NCI-H526 treated with DMSO at 0.1 percent for 48 hours (cell line): ENCODE data around the gene BABAM2.

Experiments used
- DNase-seq: peaks from one replicate; lab custom pipeline; 2025; lab: John Stamatoyannopoulos, UW

BABAM2 gene

GRCh38 chr2:28163028-28163427 is 272.5 kb downstream of the BABAM2 start:
- DNase-seq = no peak

- DNase-seq = no peak
Measured at GRCh38 chr2:28163627-28164279, 273.2 kb downstream of the BABAM2 start.

- DNase-seq = no peak
Measured at GRCh38 chr2:28164280-28164801, 273.8 kb downstream of the BABAM2 start.

GRCh38 chr2:28165087-28165635 is 274.6 kb downstream of the BABAM2 start:
- no peak for DNase-seq

- no peak for DNase-seq
Measured at GRCh38 chr2:28166956-28167355, 276.4 kb downstream of the BABAM2 start.

GRCh38 chr2:28168376-28168775 is 277.8 kb downstream of the BABAM2 start:
- no peak for DNase-seq

- DNase-seq = no peak
Measured at GRCh38 chr2:28169492-28169891, 279.0 kb downstream of the BABAM2 start.

GRCh38 chr2:28172114-28172898 is 281.8 kb downstream of the BABAM2 start:
- DNase-seq = no peak

- DNase-seq = no peak
Measured at GRCh38 chr2:28173377-28173776, 282.8 kb downstream of the BABAM2 start.

GRCh38 chr2:28174211-28174610 is 283.7 kb downstream of the BABAM2 start:
- no peak for DNase-seq

GRCh38 chr2:28175028-28175427 is 284.5 kb downstream of the BABAM2 start:
- DNase-seq = no peak

- DNase-seq = no peak
Measured at GRCh38 chr2:28178946-28179345, 288.4 kb downstream of the BABAM2 start.

- no peak for DNase-seq
Measured at GRCh38 chr2:28181801-28182200, 291.3 kb downstream of the BABAM2 start.

GRCh38 chr2:28182348-28182747 is 291.8 kb downstream of the BABAM2 start:
- no peak for DNase-seq

- no peak for DNase-seq
Measured at GRCh38 chr2:28185153-28185552, 294.6 kb downstream of the BABAM2 start.

- DNase-seq = no peak
Measured at GRCh38 chr2:28185891-28186290, 295.4 kb downstream of the BABAM2 start.

GRCh38 chr2:28187186-28187585 is 296.7 kb downstream of the BABAM2 start:
- no peak for DNase-seq

- no peak for DNase-seq
Measured at GRCh38 chr2:28188436-28188835, 297.9 kb downstream of the BABAM2 start.

- no peak for DNase-seq
Measured at GRCh38 chr2:28193630-28194403, 303.3 kb downstream of the BABAM2 start.

- no peak for DNase-seq
Measured at GRCh38 chr2:28199995-28200679, 309.6 kb downstream of the BABAM2 start.

GRCh38 chr2:28201671-28202180 is 311.2 kb downstream of the BABAM2 start:
- no peak for DNase-seq
